ENCODE data around the gene RHBDL3.
"Not testable (repeated sequence)": the region's sequence is repeated elsewhere in the genome, so short reads cannot be mapped to it uniquely, and the experiment has no call there.

Gene RHBDL3

GRCh38 chr17:32265192-32265923 lies at the start of gene RHBDL3:
RHBDL3 (plus strand) TSS chr17:32265832; CDS start chr17:32266190, 358 bp downstream.
- DNase-seq (ENCODE audit: low read depth), result no peak

GRCh38 chr17:32222621-32223020 lies 43.0 kb upstream of the RHBDL3 start:
- no peak for DNase-seq (ENCODE audit: low read depth)

GRCh38 chr17:32223703-32224102 lies 41.9 kb upstream of the RHBDL3 start:
- no peak for DNase-seq (ENCODE audit: low read depth)

- no peak for DNase-seq (ENCODE audit: low read depth)
Measured at GRCh38 chr17:32226886-32227285, 38.7 kb upstream of the RHBDL3 start.

GRCh38 chr17:32227910-32228309 lies 37.7 kb upstream of the RHBDL3 start:
- no peak for DNase-seq (ENCODE audit: low read depth)

- no peak for DNase-seq (ENCODE audit: low read depth)
Measured at GRCh38 chr17:32235588-32235987, 30.0 kb upstream of the RHBDL3 start.

- DNase-seq (ENCODE audit: low read depth), result no peak
Measured at GRCh38 chr17:32239456-32239855, 26.2 kb upstream of the RHBDL3 start.

- DNase-seq (ENCODE audit: low read depth), result no peak
Measured at GRCh38 chr17:32240750-32241149, 24.9 kb upstream of the RHBDL3 start.

GRCh38 chr17:32241640-32242039 lies 24.0 kb upstream of the RHBDL3 start:
- DNase-seq (ENCODE audit: low read depth), result no peak

GRCh38 chr17:32249475-32249874 lies 16.2 kb upstream of the RHBDL3 start:
- no peak for DNase-seq (ENCODE audit: low read depth)

GRCh38 chr17:32253117-32253611 lies 12.5 kb upstream of the RHBDL3 start:
- DNase-seq (ENCODE audit: low read depth), result peak; percentile 35

- DNase-seq (ENCODE audit: low read depth), result no peak
Measured at GRCh38 chr17:32256012-32256700, 9.5 kb upstream of the RHBDL3 start.

- DNase-seq (ENCODE audit: low read depth), result no peak
Measured at GRCh38 chr17:32256701-32257019, 9.0 kb upstream of the RHBDL3 start.

- DNase-seq (ENCODE audit: low read depth), result no peak
Measured at GRCh38 chr17:32258383-32259140, 7.1 kb upstream of the RHBDL3 start.

- DNase-seq (ENCODE audit: low read depth), result no peak
Measured at GRCh38 chr17:32259586-32259985, 6.0 kb upstream of the RHBDL3 start.

GRCh38 chr17:32261417-32261736 lies 4.3 kb upstream of the RHBDL3 start:
- no peak for DNase-seq (ENCODE audit: low read depth)

GRCh38 chr17:32261936-32262510 lies 3.6 kb upstream of the RHBDL3 start:
- no peak for DNase-seq (ENCODE audit: low read depth)

- DNase-seq (ENCODE audit: low read depth), result not testable (repeated sequence)
Measured at GRCh38 chr17:32263515-32263914, 2.1 kb upstream of the RHBDL3 start.

GRCh38 chr17:32264140-32264799 lies 1.4 kb upstream of the RHBDL3 start:
- DNase-seq (ENCODE audit: low read depth), result no peak

- no peak for DNase-seq (ENCODE audit: low read depth)
Measured at GRCh38 chr17:32264823-32265191, 825 bp upstream of the RHBDL3 start.

GRCh38 chr17:32266051-32266388 lies 388 bp downstream of the RHBDL3 start:
- DNase-seq (ENCODE audit: low read depth), result no peak

All from stimulated activated CD8-positive, alpha-beta memory T cell treated with anti-CD3 and anti-CD28 coated beads, Interleukin-15, amount 100 ng/mL, for 24 hours (primary cell).